ENCODE results near the gene RC3H1. TPM values are rescaled to one million over a fixed set of nuclear protein-coding genes. Genes with fewer than 3 reads are reported as not detected.
"Not testable (repeated sequence)": the region's sequence is repeated elsewhere in the genome, so short reads cannot be mapped to it uniquely, and the experiment has no call there.

RC3H1 gene
- total RNA-seq, 1 donor from 2014 or later = 16.9 TPM

- no peak for DNase-seq (ENCODE audit: low spot score)
- no peak for ATAC-seq
Measured at GRCh38 chr1:174031099-174031498, 8.9 kb upstream of the RC3H1 start.

GRCh38 chr1:174028495-174028894, 6.3 kb upstream of the RC3H1 start:
- no peak for ATAC-seq

GRCh38 chr1:174023440-174023839, 1.3 kb upstream of the RC3H1 start:
- ATAC-seq = no peak
- no peak for DNase-seq (ENCODE audit: low spot score)

More at GRCh38 chr1:174028495-174028894, 6.3 kb upstream of the RC3H1 start:
- DNase-seq (ENCODE audit: low spot score) = no peak

DNA sequence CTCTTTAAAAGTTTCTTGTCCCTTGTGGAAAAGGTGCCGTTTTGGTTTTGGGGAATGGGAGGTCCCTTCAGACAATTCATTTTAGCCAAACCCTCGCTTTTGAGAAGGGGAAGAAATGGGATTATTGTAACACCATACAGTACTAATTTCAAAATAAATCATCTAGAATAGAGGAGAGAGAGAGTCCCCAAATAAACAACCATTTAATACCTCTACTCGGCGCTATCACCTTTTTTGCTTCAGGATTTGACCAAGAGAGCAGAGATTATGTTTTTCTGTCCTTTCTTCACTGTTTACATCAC, 770 bp upstream of the RC3H1 start:
- DNase-seq (ENCODE audit: low spot score) (no peak), ATAC-seq (no peak)

DNA sequence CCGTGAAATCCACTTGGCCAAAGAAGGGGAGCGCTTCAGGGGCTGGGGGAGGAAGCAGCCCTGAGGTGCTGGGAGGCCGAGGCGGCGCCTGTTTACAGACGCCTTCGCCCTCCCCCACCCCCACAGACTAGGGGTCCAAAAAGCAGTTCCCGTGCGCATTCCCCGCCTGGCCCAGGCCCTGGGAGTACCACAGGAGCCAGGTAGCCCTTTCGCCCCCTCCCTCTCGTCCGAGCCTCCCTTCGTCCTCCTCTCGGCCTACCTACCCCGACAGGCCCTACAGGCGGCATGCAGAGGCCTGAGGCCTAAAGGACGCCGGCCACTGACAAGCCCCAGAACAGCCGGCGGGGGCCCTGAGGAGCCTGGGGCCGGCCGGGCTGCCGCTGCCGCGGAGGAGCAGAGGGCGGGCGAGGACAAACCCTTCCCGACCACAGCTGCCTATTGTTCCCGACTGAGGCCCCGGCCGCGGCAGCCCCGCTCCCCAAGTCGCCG, 522 bp downstream of the RC3H1 start:
- DNase-seq (ENCODE audit: low spot score) (peak; percentile 69), ATAC-seq (peak; percentile 60)

DNA sequence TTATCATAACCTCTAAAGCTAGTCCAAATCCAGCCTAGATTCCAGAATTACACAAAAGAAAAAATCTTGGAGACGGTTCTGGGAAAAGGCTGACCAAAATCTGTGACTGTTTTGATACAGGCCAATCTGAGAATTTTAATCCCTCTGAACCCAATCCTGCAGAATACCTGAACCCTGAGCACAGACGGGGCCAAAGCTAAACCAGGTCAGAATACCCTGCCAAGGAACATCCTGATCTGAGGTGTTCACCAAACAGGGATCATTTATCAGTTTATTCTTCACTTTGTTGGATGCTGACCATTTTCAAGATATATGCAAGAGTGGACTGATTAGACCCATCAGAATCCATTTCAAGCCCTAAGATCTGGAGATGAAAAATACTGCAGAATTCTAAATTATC, 3.6 kb downstream of the RC3H1 start:
- no peak for DNase-seq (ENCODE audit: low spot score)
- no peak for ATAC-seq

DNA sequence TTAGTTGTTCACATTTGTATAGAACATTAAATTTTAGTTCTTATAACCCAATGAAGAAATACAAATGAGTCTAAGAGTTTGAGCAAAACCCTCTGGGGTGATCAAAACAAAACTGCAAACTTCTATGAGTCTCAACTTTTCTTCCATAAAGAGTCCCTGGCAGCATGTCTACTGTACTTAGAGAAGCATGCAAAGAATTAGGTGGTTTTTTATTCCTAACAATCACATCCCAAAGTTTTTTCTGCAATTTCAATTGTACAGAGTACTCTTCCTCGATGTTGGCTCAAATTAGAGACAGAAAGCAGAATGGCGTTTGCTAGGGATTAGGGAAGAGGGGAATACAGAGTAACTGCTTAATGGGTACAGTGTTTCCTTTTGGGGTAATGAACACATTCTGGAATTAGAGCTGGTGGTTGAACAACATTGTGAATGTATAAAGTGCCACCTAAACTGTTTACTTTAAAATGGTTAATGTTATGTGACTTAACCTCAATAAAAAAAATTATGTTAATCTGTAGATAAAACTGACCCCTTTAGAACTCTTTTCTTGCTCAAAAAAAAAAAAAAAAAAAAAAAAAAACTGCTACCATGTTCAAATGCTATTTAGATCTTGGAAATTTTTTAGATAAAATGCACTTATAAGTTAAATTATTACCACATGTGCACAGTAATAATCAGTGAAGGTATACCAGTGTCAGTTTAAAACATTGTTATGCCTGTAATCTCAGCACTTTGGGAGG, 4.8 kb downstream of the RC3H1 start:
- DNase-seq (ENCODE audit: low spot score) (no peak), ATAC-seq (no peak)

GRCh38 chr1:174013864-174014418, 8.2 kb downstream of the RC3H1 start:
- DNase-seq (ENCODE audit: low spot score) = no peak
- peak; percentile 84 for ATAC-seq

GRCh38 chr1:174008979-174009378, 13.2 kb downstream of the RC3H1 start:
- DNase-seq (ENCODE audit: low spot score) = no peak
- ATAC-seq = peak; percentile 25

DNA sequence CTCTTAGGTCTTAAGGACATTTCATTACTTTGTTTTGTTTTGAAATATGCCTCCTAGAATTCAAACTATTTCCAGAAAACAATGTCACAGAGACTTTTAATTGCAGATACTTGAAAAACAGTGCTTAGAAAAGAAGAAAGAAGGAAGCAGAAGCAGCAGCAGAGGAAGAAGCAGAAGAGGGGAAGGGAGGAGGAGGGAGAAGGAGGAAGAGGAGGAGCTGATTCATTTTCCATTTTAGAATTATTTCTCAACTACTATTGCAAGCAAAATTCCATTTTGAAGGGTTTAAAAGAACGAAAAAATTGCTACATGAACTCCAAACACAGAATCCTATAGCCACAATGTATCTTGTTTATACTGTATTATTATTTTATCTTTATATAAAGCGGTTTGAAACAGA, 13.9 kb downstream of the RC3H1 start:
- ATAC-seq = no peak
- no peak for DNase-seq (ENCODE audit: low spot score)

GRCh38 chr1:174007851-174008250, 14.3 kb downstream of the RC3H1 start:
- ATAC-seq = no peak
- DNase-seq (ENCODE audit: low spot score) = no peak

DNA sequence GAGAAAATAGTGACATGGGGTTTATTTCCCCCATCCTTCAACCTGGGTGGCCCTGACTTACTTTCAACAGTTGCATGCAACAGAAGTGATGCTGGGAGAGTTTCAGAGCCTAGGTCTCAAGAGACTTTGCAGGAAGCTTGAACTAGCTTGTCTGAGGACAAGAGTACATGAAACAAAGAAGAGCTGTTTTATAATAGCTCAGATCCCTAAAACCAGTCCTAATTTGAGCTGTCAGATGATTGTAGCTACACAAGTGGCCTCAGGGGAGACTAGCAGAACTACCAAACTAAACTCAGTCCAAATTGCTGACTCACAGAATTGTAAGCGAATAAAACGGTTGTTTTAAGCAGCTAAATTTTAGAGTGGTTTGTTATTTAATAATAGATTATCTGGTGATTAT, 17.1 kb downstream of the RC3H1 start:
- ATAC-seq (no peak), DNase-seq (ENCODE audit: low spot score) (no peak)

- DNase-seq (ENCODE audit: low spot score) (no peak), ATAC-seq (no peak)
Measured at GRCh38 chr1:174003867-174004266, 18.3 kb downstream of the RC3H1 start.

DNA sequence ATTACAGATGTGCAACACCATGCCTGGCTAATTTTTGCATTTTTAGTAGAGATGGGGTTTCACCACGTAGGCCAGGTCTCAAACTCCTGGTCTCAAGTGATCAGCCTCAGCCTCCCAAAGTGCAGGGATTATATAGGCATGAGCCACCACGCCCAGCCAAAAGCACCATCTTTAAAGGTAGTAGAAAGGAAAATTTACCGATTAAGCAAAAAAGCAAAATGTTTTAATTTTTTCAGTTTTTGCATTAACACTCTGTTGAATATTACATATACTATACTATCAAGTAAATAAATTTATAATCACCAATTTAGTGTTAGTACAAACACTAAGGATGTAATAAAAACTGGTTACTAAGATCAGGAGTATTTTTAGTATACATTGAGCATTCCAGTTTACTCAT, 20.6 kb downstream of the RC3H1 start:
- no peak for ATAC-seq
- no peak for DNase-seq (ENCODE audit: low spot score)

DNA sequence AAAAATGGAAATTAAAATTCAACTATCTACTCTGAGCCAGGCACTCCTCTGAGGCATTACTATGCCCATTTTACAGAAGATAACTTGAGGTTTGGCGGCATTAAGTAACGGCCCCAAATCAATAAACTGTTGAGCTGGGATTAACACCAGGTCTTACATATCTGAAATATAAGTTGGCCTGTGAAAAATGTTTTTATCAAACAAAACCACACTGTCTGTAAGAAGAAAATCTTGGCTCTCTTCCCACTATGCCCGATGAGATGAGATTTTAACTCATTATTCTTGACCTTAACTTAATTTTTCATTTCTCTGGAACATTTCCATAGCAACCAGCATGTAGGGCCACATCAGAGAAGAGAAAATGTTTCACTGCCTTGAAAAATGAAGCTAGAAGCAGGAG, 21.8 kb downstream of the RC3H1 start:
- ATAC-seq = no peak

DNA sequence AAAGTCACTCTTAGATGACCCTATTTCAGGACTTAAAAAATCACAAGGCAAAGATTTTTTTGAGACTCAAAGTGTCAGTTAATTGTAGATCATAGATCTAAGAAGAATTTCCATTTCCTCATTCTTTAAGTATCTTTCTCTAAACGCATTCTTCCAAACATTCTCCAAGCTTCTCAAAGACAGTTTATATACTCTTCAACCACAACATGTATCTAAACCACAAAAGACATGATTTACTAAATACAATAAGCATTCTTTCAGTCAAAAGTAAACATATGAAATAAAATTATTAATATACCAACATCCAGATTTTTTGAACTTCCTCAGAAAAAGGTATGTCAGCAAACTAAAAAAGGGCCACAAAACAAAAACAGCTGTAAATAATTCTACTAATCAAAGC, 24.4 kb downstream of the RC3H1 start:
- DNase-seq (ENCODE audit: low spot score) (no peak), ATAC-seq (no peak)

More for the DNA sequence above, 21.8 kb downstream of the RC3H1 start:
- DNase-seq (ENCODE audit: low spot score) = no peak

GRCh38 chr1:173996995-173997394, 25.2 kb downstream of the RC3H1 start:
- ATAC-seq = no peak
- DNase-seq (ENCODE audit: low spot score) = no peak

GRCh38 chr1:173995475-173995874, 26.7 kb downstream of the RC3H1 start:
- DNase-seq (ENCODE audit: low spot score) (no peak), ATAC-seq (no peak)

DNA sequence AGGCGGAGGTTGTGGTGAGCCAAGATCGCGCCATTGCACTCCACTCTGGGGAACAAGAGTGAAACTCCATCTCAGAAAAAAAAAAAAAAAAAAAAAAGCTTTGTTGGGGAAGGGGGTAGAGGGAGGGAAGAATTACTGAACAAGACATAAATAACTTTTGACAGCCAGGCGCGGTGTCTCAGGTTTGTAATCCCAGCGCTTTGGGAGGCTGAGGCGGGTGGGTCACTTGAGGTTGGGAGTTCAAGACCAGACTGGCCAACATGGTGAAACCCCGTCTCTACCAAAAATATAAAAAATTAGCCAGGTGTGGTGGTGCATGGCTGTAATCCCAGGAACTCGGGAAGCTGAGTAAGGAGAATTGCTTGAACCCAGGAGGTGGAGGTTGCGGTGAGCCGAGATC, 28.2 kb downstream of the RC3H1 start:
- DNase-seq (ENCODE audit: low spot score); ATAC-seq: not testable (repeated sequence)

DNA sequence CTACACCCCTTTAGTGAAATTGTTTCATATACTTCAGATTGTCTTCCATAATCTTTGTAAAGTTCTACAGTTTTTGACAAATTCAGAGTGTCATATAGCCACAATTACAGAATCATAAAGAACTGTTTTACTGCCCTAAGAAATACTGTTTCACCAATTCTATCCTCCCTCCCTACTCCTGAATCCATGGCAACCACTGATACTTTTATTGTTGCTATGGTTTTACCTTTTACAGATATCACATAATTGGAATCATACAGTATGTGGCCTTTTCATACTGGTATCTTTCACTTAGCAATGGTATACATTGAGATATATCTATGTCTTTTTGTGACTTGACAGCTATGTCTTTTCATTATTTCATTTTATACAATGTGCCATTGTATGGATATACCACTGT, 34.1 kb downstream of the RC3H1 start:
- no peak for ATAC-seq
- DNase-seq (ENCODE audit: low spot score) = no peak

- no peak for ATAC-seq
- DNase-seq (ENCODE audit: low spot score) = no peak
Measured at GRCh38 chr1:173986951-173987350, 35.2 kb downstream of the RC3H1 start.

- DNase-seq (ENCODE audit: low spot score) (no peak), ATAC-seq (no peak)
Measured at GRCh38 chr1:173970252-173970651, 51.9 kb downstream of the RC3H1 start.

DNA sequence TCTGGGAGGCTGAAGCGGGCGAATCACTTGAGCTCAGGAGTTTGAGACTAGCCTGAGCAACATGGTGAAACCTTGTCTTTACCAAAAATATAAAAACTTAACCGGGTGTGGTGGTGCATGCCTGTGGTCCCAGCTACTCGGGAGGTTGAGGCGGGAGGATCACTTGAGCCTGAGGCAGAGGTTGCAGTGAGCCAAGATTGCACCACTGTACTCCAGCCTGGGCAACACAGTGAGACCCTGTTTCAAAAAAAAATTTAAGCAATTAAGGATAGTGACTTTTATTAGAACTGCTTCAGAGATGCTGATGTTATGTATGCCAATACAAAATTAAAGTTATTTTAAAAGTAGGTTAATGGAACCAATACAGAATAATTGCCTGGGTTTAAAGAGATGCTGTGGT, 56.3 kb downstream of the RC3H1 start:
- ATAC-seq; DNase-seq (ENCODE audit: low spot score): not testable (repeated sequence)
